Fibroblast of villous mesenchyme (primary cell): ENCODE measurements around the gene RPRD1A. TPM values are rescaled to one million over a fixed set of nuclear protein-coding genes. Genes with fewer than 3 reads are reported as not detected.

Source experiments
- DNase-seq: peaks from one replicate; pipeline ENCODE4 v3.0.0-alpha.2; 2010; ENCODE audit warnings: low read depth
- H3K4me3 ChIP-seq: 2 replicates; pipeline ENCODE4 v1.5.1; 2011; ENCODE audit warnings: low read depth, mild to moderate bottlenecking, low read length
- total RNA-seq: library from RNA; depleted of rRNA; stranded (reverse); fragments of >200 nt; gene quantifications from 2 replicates; pipeline ENCODE4 v1.2.3, GENCODE V29; 2012
- TF ChIP-seq, protein P1 (sequence below): IDR thresholded peaks from 2 replicates; pipeline ENCODE4 v1.5.1; 2012; ENCODE audit warnings: low read depth, mild to moderate bottlenecking, low read length; ENCODE audit not compliant: insufficient read depth

RPRD1A gene
- total RNA-seq, 1 donor: 70.4 TPM

DNA sequence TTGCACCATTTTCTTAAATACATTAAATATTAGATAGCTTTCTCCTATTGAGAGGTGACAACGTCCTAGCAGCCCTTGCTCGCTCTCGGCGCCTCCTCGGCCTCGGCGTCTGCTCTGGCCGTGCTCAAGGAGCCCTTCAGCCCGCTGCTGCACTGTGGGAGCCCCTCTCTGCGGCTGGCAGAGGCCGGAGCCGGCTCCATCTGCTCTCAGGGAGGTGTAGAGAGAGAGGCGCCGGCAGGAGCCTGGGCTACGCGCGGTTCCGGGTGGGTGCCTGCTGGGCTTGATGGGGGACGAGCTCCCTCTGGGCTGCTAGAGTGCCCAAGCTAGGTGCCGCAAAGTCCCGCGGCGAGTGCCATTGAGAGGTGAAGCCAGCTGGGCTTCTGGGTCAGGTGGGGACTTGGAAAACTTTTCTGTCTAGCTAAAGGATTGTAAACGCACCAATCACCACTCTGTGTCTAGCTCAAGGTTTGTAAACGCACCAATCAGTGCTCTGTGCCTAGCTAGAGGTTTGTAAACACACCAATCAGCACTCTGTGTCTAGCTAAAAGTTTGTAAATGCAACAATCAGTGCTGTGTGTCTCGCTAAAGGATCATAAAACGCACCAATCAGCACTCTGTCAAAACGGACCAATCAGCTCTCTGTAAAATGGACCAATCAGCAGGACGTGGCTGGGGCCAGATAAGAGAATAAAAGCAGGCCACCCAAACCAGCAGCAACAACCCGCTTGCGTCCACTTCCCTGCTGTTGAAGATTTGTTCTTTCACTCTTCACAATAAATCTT lies 3.1 kb downstream of the RPRD1A start:
- no peak overlapping the region for H3K4me3 ChIP-seq
- DNase-seq: no peak
- TF ChIP-seq, protein P1, sequence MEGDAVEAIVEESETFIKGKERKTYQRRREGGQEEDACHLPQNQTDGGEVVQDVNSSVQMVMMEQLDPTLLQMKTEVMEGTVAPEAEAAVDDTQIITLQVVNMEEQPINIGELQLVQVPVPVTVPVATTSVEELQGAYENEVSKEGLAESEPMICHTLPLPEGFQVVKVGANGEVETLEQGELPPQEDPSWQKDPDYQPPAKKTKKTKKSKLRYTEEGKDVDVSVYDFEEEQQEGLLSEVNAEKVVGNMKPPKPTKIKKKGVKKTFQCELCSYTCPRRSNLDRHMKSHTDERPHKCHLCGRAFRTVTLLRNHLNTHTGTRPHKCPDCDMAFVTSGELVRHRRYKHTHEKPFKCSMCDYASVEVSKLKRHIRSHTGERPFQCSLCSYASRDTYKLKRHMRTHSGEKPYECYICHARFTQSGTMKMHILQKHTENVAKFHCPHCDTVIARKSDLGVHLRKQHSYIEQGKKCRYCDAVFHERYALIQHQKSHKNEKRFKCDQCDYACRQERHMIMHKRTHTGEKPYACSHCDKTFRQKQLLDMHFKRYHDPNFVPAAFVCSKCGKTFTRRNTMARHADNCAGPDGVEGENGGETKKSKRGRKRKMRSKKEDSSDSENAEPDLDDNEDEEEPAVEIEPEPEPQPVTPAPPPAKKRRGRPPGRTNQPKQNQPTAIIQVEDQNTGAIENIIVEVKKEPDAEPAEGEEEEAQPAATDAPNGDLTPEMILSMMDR: no peak

DNA sequence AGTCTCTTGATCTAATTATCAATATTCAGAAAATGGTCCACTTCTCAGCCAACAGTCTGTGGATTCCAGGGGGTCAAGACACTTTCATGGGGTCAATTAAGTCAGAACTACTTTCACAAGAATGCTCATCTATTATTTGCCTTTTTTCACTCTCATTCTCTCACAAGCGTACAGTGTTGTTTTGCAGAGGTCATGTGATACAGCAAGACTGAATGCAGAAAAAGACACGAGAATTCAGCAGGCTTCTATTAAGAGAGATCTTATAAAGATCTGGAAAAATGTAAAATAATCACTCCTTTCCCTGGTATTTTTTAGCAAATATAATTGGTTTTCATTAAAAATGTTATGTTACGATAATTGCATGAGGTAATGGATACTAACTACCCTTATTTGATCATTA lies 8.7 kb downstream of the RPRD1A start:
- DNase-seq: no peak
- no peak overlapping the region for H3K4me3 ChIP-seq
- TF ChIP-seq, protein P1: no peak

DNA sequence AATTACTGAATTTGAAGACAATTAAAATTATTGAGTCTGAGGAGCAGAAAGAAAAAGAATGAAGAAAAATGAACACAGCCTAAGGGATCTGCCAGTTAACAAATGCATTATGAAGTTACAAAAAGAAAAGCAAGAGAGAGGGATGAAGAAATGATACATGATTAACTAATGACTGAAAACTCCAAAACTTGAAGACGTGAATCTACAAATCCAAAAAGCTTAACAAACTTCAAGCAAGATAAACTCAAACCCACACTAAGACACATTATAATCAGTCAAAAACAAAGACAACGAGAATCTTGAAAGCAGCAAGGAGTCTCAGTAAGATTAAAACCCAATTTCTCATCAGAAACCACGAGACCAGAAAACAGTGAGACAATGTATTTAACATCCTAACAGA lies 15.6 kb downstream of the RPRD1A start:
- TF ChIP-seq, protein P1: no peak
- no peak overlapping the region for H3K4me3 ChIP-seq
- DNase-seq: no peak

DNA sequence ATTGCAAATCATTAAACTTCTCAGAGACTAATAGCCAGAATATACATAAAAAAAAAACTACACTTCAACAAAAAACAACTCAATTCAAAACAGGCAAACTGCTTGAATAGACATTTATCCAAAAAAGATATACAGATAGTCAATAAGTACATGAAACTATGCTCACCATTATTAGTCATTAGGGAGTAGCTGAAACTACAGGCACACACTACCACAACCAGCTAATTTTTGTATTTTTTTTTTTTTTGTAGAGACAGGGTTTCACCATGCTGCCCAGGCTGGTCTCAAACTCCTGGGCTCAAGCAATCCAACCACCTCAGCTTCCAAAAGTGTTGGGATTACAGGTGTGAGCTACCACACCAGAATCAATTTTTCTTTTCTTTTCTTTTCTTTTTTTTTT lies 16.9 kb downstream of the RPRD1A start:
- TF ChIP-seq, protein P1: no peak
- no peak for DNase-seq
- no peak overlapping the region for H3K4me3 ChIP-seq

DNA sequence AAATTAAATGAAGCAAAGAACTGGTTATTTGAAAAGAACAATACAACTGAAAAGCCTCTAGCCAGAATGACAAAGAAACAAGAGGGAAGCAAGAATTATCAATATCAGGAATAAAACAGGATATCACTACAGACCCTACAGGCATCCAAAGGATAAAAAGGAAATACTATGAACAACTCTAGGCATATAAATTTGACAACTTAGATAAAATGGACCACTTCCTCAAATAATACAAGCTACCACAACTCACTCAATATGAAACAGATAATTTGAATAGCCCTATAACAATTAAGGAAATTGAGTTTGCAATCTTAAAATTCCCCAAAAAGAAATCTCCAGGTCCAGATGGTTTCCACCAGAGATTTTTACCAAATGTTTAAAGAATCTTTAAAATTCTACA lies 19.8 kb downstream of the RPRD1A start:
- H3K4me3 ChIP-seq: no peak overlapping the region
- no peak for DNase-seq
- TF ChIP-seq, protein P1: no peak

DNA sequence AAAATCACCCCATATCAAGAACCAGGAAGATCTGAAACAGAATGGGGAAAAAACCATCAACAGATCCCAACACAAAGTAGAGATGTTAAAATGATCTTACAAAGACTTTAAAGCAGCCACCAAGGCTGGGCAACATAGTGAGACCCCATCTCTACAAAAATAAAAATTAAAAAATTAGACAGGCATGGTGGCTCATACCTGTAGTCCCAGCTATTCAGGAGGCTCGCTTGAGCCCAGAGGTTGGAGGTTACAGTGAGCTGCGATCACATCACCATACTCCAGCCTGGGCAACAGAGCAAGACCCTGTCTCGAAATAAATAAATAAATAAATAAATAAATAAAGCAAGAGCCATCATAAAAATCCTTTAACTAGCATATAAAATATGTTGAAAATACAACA lies 20.5 kb downstream of the RPRD1A start:
- TF ChIP-seq, protein P1: no peak
- no peak overlapping the region for H3K4me3 ChIP-seq
- no peak for DNase-seq
